ENCODE data around the gene SYNPO.
A peak's percentile ranks its signal among the peaks of the same experiment; 100 is the strongest.

SYNPO gene

DNA sequence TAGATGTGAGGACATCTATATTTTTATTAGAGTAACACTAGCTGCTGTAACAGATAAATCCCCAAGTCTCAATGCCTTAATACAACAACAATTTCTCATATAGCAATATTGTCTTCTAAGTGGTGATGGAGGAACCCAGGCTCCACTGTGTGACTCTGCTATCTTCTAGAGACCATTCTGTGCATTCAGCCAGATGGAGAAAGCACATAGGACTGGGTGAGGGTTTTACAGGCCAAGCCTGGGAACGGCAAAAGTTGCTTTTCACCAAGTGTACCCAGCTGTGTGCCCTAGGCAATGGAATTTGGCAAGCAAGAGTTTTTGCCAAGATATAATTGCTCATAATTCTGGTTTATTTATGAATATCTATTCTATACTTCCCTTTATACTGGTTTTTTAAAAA is 48.7 kb downstream of the SYNPO start:
- DNase-seq (ENCODE audit: low read depth in 2 of 2), result no peak

DNA sequence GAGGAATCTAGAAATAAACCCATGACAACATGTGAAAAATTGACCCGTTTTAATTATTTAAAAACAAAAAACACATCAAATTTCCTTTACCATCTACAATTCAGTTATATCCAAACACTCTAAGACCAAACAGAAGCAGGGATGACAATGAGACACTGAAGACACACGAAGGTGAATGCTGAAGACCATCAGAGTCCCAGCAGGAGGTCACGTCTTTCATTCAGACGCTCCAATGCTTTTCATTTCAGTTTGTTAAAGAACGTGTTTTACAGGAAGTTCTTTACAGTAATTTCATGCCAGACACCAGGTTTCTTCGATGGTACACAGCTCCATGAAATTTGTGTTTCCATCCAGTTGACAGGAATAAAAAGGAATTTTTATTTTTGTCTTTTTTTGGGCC is 50.3 kb downstream of the SYNPO start:
- DNase-seq (ENCODE audit: low read depth in 2 of 2), result no peak

DNA sequence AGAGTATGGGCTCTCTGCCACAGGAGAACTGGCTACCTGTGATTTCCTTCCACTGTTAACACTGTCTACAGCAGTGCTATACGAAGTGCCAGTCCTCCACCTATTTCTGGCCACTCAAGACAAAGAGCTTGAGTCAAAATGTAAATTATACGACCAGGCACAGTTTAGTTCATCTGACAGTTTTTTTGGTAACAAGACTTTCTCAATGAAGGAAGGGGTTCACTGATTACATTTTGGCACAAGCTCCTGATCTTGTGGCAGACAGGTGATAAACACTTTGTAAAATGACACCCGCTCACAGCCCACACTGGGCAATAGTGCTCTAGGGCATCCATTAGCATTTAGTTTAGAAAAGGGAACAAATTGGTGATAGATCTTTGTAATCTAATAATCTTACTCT is 51.8 kb downstream of the SYNPO start:
- no peak for DNase-seq (ENCODE audit: low read depth in 2 of 2)

DNA sequence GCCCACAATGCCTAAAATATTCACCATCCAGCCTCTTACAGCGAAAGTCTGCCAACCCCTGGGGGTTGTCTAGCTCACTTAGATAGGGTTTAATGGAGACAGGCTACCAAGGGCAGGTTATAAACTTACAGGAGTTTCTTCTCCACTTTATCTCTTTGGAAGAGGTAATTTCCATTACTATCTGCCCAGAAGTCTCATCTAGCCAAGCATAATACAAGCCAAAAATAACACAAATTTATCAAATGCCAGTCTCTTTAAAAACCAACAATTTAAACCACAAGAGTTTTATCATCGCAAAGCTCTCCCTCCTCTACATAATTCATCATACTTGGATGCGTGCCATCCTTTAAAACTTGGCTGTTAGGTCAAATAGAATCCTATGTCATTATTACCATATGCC is 54.2 kb downstream of the SYNPO start:
- DNase-seq (ENCODE audit: low read depth in 2 of 2), result no peak

GRCh38 chr5:150700246-150700593 is 59.8 kb downstream of the SYNPO start:
- no peak for DNase-seq (ENCODE audit: low read depth in 2 of 2)

- peak; percentile 84 to 90 for DNase-seq (ENCODE audit: low read depth in 2 of 2)
These were observed 60.3 kb downstream of the SYNPO start, which contains the start of gene RBM22 for GRCh38 chr5:150700594-150701377. RBM22 (minus strand) TSS chr5:150701062; CDS start chr5:150700985, 77 bp downstream.

DNA sequence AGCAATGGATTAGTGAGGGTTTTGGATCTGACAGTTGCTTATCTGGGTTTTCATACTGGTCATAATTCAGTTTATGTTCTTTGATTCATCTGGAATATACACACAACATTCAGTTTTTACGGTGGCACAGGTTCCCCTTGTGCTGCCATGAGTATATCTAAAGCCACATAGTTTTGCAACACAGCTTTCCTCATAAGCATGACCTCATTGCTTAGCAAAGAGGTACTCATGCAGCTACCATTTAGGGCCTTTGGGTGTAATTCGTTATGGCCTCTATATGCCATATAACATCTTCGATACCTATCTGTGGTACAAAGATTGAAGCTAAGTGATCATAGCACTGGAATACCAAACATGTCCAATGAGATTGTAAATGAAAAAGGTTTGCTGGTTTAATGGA is 63.3 kb downstream of the SYNPO start:
- DNase-seq (ENCODE audit: low read depth in 2 of 2), result no peak

- no peak for DNase-seq (ENCODE audit: low read depth in 2 of 2)
These were observed 66.4 kb downstream of the SYNPO start for GRCh38 chr5:150706776-150707390.
